ENCODE measurements around the gene TMEM44. TPM values are rescaled to one million over a fixed set of nuclear protein-coding genes. Genes with fewer than 3 reads are reported as not detected.

Gene TMEM44
- total RNA-seq, 1 donor from 2014 or later: 7.5 TPM

DNA sequence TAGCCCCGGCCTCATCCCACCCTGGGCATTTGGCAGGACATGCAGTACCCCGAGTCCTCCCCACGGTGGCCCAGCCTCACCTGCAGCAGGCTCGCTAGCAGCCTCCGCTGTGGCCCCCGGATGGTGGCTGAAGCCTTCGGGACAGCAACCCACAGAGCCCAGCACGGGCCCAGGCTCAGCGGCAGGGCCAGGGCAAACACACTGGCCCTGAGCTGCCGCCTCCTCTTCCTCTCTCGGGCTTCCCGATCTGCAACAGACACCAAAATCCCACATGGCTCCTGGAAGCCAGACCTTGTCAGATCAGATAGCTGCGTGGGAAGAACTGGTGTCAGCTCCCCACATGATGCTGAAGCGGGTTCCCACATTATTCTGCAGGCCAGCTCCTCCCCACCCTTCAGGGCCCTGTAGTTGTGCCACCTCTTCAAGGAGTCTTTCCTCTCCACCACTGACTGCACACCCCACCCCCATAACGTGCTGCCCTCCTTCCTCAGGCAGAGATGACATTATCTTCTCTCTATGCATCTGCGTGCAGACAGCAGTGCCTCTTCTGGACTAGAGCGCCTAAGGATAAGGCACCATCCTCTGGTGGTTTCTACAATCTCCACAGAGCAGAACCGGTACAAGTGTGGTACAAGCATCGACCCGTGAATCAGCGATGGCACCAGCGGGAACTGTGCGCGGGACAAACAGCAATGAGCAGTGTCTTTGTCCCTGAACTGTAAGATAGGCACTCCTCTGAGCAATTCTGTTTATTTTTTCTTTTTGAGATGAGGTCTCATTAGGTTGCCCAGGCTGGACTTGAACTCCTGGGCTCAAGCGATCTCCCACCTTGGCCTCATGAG lies 9.5 kb downstream of the TMEM44 start:
- DNase-seq: no peak
- TF ChIP-seq CTCF (IDR thresholded peaks at IDR 0.05; ENCODE audit: borderline replicate concordance): no peak
- Histone ChIP-seq H3K9me3 (replicated peaks) (no peaks in the 10 kb centered on the region), H3K27ac (replicated peaks) (no peak overlapping the region), H3K27me3 (ENCODE audit: low read depth) (no peaks in the 10 kb centered on the region), H3K4me3 (no peak overlapping the region), H3K36me3 (peaks cover 34% of the 10 kb centered on the region), H3K4me1 (peaks cover 7% of the 10 kb centered on the region)
- intact Hi-C loops (cut with micrococcal nuclease): no loop called here

DNA sequence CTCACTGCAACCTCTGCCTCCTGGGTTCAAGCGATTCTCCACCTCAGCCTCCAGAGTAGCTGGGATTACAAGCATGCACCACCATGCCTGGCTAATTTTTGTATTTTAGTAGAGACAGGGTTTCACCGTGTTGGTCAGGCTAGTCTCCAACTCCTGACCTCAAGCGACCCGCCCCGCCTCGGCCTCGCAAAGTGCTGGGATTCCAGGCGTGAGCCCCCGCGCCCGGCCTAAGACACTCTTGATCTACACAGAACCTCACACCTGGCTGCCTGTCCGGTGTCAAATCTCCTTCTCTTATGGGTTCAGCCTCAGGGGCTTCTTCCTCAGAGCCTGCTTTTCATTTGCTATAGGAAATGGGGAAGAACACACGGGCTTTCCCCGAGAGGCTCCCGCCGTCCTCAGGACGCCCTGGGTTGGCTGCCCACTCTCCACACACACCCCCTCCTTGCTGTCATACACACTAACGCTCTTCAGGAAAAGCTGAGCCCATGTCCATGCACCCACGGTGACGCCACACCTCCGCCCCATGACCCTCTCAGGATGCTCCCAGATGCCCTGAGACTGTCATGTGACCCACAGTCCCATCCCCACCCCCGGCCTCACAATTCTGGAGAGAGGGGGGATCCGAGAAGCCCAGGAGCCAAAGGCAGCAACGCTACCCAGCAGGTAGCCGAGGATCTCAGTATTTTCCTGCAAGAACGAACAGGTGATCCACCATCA lies 10.4 kb downstream of the TMEM44 start:
- Histone ChIP-seq H3K9me3 (replicated peaks) (no peaks in the 10 kb centered on the region), H3K27ac (replicated peaks) (no peak overlapping the region), H3K4me1 (peaks cover 7% of the 10 kb centered on the region), H3K36me3 (peaks cover 26% of the 10 kb centered on the region), H3K27me3 (ENCODE audit: low read depth) (no peaks in the 10 kb centered on the region), H3K4me3 (no peak overlapping the region)
- TF ChIP-seq CTCF (IDR thresholded peaks at IDR 0.05; ENCODE audit: borderline replicate concordance): no peak
- no peak for DNase-seq
- intact Hi-C loops (cut with micrococcal nuclease): no loop called here

GRCh38 chr3:194621947-194622346 lies 11.3 kb downstream of the TMEM44 start:
- H3K27ac ChIP-seq (replicated peaks): no peak overlapping the region
- H3K9me3 ChIP-seq (replicated peaks): no peaks in the 10 kb centered on the region
- intact Hi-C loops (cut with micrococcal nuclease): no loop called here
- H3K36me3 ChIP-seq: peaks cover 18% of the 10 kb centered on the region
- TF ChIP-seq CTCF (IDR thresholded peaks at IDR 0.05; ENCODE audit: borderline replicate concordance): no peak
- DNase-seq: no peak
- H3K4me3 ChIP-seq: no peak overlapping the region
- H3K27me3 ChIP-seq (ENCODE audit: low read depth): no peaks in the 10 kb centered on the region
- H3K4me1 ChIP-seq: peaks cover 7% of the 10 kb centered on the region

- Histone ChIP-seq H3K4me1 (peaks cover 7% of the 10 kb centered on the region), H3K27me3 (ENCODE audit: low read depth) (no peaks in the 10 kb centered on the region), H3K36me3 (peaks cover 21% of the 10 kb centered on the region), H3K4me3 (no peak overlapping the region), H3K9me3 (replicated peaks) (no peaks in the 10 kb centered on the region), H3K27ac (replicated peaks) (no peak overlapping the region)
- DNase-seq: no peak
- intact Hi-C loops (cut with micrococcal nuclease): no loop called here
- TF ChIP-seq CTCF (IDR thresholded peaks at IDR 0.05; ENCODE audit: borderline replicate concordance): no peak
Measured at GRCh38 chr3:194620196-194620595, 13.0 kb downstream of the TMEM44 start.

GRCh38 chr3:194619741-194620140 lies 13.5 kb downstream of the TMEM44 start:
- Histone ChIP-seq H3K4me1 (peaks cover 7% of the 10 kb centered on the region), H3K27me3 (ENCODE audit: low read depth) (no peaks in the 10 kb centered on the region), H3K4me3 (no peak overlapping the region), H3K36me3 (peaks cover 17% of the 10 kb centered on the region), H3K9me3 (replicated peaks) (no peaks in the 10 kb centered on the region), H3K27ac (replicated peaks) (no peak overlapping the region)
- DNase-seq: no peak
- TF ChIP-seq CTCF (IDR thresholded peaks at IDR 0.05; ENCODE audit: borderline replicate concordance): no peak
- intact Hi-C loops (cut with micrococcal nuclease): no loop called here
